Retinal pigment epithelial cell (primary cell): ENCODE data around the gene CNOT6L.

Source experiments
- DNase-seq: peaks from one replicate; pipeline ENCODE4 v3.0.0-alpha.2; 2010; ENCODE audit warnings: low read depth
- H3K4me3 ChIP-seq: 2 replicates; pipeline ENCODE4 v1.5.1; 2011; ENCODE audit warnings: mild to moderate bottlenecking, low read length, control low read depth, moderate library complexity
- CTCF ChIP-seq: conservative IDR thresholded peaks from 2 replicates; pipeline ENCODE4 v1.5.1; 2011; ENCODE audit warnings: low read depth, low read length, control low read depth, inconsistent platforms

Gene CNOT6L

GRCh38 chr4:77798385-77798784 is 20.8 kb downstream of the CNOT6L start:
- DNase-seq = no peak
- no peak for TF ChIP-seq CTCF
- no peak overlapping the region for H3K4me3 ChIP-seq

GRCh38 chr4:77797239-77797638 is 21.9 kb downstream of the CNOT6L start:
- no peak overlapping the region for H3K4me3 ChIP-seq
- DNase-seq = no peak
- TF ChIP-seq CTCF = no peak

- no peak for TF ChIP-seq CTCF
- DNase-seq = no peak
- no peak overlapping the region for H3K4me3 ChIP-seq
These were observed 23.8 kb downstream of the CNOT6L start for GRCh38 chr4:77795326-77795725.

GRCh38 chr4:77790146-77790545 is 29.0 kb downstream of the CNOT6L start:
- no peak for DNase-seq
- no peak for TF ChIP-seq CTCF
- no peak overlapping the region for H3K4me3 ChIP-seq

GRCh38 chr4:77788990-77789389 is 30.2 kb downstream of the CNOT6L start:
- no peak for TF ChIP-seq CTCF
- no peak for DNase-seq
- H3K4me3 ChIP-seq = no peak overlapping the region

GRCh38 chr4:77787969-77788368 is 31.2 kb downstream of the CNOT6L start:
- no peak for DNase-seq
- no peak for TF ChIP-seq CTCF
- no peak overlapping the region for H3K4me3 ChIP-seq

GRCh38 chr4:77785669-77786068 is 33.5 kb downstream of the CNOT6L start:
- DNase-seq = no peak
- no peak overlapping the region for H3K4me3 ChIP-seq
- TF ChIP-seq CTCF = no peak
